NT2/D1 (cell line): ENCODE results near the gene PPP2R3A.

ENCODE experiments used
- SUZ12 ChIP-seq: IDR thresholded peaks from 2 replicates; pipeline ENCODE4 v1.6.1; 2011; ENCODE audit not compliant: insufficient read length, insufficient read depth; ENCODE audit errors: extremely low read depth
- YY1 ChIP-seq: IDR thresholded peaks from 2 replicates; pipeline ENCODE4 v1.6.1; 2011; ENCODE audit not compliant: insufficient read length, insufficient read depth

GRCh38 chr3:136194409-136195257 is 229.1 kb downstream of the PPP2R3A start:
- TF ChIP-seq SUZ12 = no peak
- no peak for TF ChIP-seq YY1
